Measurements from ENCODE around the gene PAX8.

PAX8 gene

DNA sequence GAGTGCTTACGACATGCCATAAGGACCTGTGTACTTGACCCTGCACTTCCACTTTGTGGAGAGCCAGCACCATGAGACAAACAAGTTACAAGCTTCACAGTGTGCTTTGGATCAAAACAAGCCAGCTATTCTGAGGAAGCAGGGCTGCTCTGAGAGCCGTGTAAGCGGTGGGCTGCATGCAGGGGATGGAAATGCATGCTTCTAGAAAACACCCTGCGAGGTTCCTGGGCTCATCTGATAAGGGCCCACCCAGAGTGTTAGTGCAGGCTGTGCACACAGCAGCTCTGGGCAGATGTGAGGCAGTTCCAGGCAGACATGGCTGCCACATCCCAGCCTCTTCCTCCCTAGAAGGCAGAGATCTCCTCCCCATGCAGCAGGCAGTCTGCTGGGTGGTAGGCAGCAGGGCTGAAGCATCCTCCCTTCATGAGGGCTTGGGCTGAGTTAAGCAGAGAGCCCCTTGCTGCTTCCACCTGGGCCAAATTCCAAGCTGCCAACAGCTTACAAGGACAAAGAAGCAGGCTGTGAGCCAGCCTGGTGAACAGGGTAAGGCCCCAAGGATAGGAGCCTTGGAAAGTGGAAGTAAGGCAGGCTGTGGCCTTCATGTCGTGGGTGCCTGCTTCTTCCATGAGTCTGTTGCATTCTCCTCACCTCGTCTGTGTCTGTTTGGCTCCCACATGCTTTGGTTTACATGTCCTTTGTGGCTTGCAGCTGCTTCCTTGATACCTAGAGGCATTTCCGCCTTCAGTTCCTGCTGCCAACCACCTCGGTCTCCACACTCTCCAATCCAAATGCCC is 97.3 kb downstream of the PAX8 start:
- FAIRE-seq = no peak

DNA sequence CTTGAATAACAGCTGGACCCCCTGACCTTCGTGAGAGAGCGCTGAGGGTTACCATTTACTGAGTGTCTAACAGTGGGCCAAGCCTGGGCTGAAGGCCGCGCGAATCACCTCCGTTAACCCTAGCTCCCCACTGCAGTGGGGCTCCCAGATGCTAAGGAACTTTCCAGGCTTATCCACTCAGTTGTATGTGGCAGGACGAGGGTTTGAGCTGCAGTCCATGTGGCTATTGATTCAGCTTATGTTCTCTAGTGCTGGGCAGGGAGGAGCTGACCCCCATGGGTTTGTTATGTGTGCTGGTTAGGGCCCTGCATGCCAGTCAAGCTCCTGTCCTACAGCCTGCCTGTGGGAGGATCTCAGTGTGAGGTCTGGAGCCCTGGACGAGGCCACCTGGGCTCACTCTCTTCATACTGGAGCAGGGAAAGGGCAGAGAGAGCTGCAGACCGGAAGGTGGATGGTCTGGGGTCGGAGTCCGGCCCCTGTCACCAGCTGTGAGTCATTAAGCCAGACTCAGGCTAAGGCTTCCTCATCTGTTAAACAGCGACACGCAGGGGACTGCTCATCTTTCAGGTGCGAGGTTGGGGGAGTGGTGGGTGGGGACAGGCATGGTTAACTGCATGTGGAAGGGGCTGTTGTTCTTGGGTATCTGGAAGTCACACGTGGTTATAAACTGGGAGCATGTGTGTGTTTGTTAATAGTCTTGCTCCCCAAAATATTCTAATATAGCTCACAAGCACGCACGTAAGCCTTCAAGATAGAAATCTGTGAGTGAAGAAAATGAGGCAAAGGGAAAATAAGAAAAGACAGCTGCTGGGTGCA is 98.4 kb downstream of the PAX8 start:
- no peak for FAIRE-seq

DNA sequence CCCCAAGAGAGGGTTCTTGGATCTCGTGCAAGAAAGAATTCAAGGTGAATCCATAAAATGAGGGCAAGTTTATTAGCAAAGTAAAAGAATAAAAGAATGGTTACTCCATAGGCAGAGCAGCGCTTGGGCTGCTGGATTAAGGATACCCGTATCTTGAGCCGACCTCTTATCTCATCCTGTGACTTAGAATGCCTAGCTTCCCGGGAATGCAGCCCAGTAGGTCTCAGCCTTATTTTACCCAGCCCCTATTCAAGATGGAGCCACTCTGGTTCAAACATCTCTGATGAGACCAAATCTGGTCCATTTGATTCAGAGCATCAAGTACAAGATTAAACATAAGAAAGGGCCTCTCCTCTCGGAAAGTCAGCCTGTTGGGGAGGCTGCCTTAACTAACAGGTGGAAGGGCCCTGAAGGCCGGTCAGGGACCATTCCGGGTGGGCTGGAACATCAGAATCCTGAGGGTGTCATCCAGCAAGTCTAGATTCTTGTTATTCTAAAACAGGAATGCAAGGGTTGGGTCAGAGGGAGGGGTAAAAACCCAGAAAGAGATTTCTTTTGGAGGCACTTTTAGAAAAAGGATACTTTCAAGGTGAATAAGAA is 99.2 kb downstream of the PAX8 start:
- no peak for FAIRE-seq

DNA sequence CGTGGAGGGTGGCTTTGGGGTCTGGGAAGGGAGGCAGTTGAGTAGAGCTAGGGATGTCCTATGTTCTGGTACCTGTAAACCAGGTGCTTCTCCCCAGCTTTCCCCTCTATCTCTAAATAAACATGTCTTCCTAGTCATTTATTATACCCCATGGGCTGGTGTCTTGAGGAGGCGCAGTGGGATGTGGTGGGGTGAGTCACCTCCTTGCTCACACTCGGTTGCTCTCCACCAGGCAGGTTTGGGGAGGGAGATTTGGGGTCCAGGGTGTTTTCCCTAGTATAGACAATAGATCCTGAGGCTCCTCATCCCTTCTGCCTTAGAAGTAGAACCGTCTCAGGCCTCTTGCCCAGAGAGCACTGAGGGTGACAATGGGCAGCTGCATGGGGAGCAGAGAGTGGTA is 99.8 kb downstream of the PAX8 start:
- FAIRE-seq = no peak

DNA sequence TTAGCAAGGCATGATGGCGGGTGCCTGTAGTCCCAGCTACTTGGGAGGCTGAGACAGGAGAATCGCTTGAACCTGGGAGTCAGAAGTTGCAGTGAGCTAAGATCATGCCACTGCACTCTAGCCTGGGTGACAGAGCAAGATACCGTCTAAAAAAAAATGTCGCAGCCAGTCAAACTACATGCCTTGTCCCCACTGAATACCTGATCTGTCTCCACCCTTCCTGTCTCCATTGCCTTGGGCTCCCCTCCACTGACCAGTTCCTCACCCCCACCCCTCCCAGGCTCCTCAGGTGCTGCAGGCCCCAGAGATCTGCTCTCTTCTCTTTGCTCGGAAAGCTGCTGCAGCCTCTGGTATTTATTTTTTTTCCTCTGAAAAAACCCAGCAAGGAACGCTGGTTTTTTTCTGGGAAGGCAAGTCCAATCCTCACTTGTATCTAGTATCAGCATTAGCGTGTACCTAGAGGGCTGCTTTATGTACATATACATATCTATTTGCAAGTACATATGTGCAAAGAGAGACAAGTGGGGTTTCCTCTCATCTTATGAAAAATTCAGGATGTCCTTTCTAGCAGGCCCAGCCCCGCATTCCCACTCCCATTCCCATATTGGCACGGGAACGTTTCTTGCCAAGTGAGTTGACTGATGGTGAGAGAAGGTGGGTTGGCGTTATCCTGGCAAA is 100.5 kb downstream of the PAX8 start:
- FAIRE-seq = no peak

DNA sequence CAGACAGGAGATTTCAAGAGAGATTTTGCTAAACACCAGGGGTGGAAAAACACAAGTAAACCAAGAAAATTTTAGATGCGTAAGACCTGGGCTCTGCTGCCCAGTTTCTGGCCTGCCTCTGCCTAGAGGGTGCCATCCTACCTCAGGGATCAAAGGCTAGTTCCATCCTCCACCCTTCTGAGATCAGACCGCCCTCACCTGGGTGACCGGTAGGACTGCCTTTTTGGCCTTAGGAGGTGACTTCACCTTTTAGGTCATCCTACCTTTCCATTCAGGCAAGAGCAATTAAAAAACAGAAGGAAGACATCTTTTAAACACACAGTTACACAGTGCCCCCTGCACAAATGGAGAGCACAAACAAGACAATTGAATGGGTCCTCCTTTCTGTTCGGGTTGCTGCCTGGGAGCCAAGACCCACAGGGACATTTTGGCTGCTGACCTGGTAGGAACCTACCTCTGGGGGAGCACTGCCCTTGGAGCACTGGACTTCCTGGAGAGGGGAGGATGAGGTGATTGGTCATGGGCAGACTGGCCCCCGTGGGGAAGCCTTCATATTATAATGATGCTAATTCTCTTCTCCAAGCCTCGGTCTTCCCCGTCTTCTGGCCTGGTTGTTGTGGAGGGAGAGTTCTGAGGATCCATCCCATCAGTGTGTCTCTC is 101.9 kb downstream of the PAX8 start:
- no peak for FAIRE-seq

DNA sequence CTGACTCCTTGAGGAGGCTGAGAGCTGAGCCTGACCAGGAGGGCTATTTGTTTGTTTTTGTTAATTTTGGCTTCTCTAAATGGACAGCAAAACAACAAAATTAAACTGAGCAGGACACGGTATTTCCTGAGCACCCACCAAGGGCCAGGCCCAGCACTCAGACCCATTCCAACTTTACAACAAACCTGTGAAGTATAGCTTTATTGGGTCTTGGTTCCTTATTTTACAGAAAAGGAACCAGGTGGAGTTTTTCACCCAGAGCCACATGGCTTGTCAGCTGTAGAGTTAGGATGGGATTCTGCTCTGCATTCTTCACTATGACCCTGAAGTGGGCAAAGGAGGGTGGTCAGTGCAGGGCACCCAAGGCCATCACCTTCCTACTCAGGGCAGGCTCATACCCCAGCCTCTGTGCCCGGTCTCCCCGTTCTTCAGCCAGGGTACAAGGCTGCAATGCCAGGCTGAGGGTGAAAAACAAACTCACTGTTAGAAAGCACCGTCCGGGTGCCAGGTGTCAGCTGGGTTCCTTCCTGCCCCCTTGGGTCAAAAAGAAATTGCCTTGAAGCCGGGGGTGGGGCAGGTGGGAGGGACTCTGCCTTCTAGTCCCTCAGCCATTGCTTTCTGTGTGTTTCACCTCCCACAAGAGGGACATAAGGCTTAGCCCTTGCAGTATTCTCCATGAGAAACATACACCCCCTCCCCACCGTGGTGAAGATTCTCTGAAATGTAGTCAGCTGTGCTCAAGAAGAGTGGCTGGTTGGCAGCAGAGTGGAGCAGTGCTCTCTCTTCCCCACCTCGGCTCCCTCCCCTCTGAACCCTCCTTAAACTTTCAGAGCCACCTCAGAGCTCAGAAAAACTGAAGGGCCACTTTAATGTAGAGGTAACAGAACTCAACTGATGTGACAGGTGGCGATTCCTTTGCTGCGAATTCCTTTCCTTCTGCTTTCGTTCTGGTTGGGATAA is 102.7 kb downstream of the PAX8 start:
- no peak for FAIRE-seq

DNA sequence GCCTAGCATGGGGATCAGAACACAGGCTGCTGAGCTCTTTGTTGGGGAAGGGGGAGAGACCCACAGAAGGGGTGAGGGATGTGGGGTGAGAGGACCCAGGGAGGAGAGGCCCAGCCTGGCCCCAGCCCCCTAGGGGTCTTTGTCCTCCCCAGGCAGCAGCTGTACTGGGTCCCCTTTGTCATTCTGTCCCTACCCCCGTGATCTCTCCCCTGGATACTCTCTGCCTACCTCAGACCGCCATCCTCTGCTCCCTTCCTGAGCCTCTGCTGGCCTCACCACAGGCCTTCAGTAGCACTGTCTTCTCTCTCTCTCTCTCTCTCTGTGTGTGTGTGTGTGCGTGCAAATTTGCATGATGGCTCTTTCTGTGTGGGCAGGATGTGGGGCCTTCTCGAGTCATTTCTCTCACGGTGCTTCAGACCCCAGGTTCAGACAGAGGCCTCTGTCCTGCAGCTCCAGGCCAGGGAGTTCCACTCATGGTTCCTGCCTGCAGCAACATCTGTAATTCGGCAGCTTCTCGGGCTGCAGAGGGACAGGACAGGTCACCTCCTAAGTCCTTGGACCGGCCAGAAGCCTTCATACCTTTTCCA is 103.6 kb downstream of the PAX8 start:
- FAIRE-seq = no peak

DNA sequence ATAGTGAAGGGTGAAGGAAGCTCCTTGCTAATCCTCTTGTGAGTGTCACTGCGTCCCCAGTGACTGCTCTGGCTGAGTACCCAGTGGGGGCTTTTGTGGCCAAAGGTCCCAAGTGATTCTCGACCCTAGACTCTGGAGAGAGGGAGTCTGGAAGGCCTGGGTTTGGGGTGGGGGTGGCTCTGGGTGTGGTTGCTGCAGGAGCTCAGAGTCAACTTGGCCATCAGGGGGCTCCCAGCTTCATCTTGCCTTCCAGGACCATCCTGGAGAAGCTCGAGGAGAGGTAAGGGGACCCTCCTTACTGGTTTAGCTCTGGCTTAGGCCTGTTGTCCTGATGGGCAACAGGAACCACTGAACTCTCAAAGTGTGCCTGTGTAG is 104.4 kb downstream of the PAX8 start:
- no peak for FAIRE-seq

DNA sequence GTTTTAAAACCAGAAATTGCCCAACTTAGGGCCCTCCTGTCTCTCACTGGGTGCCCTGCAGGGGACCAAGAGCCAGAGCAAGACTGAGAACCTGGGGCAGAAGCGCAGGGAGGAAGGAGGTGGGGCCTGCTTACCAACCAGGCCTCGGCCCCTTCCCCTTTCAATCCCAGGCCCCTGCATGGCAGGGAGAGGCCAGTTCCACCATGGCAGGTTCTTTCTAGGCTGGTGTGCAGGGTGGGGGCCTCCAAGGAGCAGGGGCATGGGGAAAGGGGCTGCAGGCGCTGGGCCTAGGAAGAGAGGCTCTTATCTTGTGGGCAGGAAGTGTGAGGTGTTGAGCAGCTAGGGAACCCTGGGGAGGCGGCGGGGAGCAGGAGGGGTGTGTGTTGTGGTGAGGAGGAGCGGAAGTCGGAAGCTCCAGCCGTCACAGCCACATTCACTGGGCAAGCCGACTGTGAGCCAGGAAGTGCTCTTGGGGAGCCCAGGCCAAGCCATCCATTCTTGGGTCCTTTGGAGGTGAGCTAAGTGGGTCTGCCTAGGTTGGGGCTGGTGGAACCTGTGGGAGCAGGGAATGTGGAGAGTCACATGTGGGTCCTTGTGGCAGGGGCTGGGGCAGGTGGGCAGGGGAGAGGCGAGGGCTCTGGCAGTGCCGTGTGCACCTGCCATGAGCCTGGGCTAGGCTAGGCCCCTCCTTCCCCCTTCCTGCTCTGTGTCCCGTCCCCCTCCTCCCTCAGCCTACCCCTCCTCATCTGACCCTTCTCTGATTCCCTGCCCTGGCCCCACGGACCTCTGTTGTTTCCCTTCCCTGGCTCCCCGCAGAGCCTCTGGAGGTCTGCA is 105.0 kb downstream of the PAX8 start, which contains the start of gene PSD4:
Gene PSD4 (plus strand): TSS at position 430 of the 834 bp plus-strand sequence. CDS start 8,486 bp downstream, outside the sequence.
- FAIRE-seq = no peak

DNA sequence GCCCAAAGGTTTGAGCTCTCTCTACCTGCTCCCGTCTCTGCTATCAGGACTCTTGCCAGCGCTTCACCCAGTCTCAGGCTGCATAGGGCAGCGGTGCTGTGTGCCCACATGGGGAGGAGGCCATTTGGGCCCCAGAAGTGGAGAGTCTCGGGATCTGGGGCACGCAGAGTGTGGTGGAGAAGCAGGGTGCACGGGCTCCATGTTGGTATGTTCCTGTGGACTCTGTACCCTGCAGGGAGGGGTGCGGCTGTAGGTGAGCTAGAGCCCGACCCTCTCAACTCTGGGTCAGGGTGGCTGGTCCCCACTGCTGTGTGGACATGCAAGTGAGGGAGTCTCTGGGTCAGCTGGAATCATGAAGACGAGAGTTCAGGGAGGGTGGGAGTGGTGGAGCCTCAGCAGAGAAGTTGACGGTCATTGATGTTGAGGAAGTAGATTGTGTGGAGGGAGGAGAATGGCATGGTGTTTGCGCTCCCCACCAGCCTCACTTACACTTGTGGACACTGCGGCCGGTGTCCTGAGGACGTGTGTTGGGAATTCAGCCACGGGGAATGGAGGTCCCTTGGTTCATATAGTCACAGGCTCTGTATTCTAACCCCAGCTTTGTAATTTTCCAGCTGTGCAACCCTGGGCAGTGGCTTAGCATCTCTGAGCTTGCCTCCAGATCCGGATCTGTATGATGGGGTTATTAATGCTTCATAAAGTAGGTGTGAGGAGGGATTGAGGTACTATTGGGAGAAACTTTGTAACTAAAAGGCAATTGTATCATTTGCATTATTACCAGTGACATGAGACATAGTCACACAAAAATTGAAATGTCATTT is 105.8 kb downstream of the PAX8 start:
- no peak for FAIRE-seq

DNA sequence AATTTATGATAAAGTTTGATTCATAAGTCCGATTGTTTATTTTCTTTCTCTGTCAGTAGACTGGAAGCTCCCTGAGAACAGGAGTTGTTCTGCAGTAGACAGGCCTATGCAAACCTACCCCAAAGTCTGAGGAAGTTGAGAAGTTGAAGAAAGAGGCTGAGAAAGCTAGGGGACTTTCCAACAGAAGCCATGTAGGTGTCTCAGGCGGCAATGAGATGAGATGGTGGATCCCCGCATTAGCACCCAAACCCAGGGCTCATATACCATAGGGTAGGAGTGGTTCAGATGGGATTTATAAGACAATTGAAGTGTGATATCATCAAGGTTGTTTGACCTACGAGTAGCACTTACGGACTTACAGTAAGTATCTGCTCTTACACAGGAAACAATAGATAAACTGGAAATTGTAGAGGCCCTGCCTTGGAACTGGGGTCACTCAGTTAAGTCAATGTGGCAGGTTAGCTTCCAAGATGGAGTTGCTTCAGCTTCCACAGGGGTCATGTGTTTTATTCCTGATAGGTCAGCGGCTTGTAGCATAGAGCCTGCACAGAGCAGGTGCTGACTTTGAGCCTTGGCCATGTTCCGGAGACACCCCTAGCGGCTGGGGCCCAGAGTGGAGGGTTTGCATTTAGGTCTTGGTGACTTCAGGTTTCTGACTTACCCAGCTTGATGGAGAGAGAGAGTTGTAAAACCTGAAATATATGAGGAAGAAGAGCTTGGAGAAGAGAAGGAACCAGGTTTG is 107.2 kb downstream of the PAX8 start:
- no peak for FAIRE-seq

DNA sequence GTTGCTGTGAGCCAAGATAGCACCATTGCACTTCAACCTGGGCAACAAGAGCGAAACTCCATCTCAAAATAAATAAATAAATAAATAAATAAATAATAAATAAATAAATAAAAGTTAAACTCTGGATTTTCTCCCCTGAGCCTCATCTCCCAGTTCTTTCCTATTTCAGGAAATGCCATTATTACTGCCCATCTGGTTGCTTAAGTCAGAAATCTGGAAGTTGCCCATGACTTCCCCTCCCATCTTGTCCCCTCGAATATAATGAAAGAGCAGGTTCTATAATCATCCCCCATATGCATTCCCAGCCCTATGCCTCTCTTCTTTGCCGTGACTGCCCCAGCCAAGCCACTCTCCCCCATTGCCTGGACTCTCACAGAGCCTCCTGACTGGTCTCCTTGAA is 109.1 kb downstream of the PAX8 start:
- no peak for FAIRE-seq

DNA sequence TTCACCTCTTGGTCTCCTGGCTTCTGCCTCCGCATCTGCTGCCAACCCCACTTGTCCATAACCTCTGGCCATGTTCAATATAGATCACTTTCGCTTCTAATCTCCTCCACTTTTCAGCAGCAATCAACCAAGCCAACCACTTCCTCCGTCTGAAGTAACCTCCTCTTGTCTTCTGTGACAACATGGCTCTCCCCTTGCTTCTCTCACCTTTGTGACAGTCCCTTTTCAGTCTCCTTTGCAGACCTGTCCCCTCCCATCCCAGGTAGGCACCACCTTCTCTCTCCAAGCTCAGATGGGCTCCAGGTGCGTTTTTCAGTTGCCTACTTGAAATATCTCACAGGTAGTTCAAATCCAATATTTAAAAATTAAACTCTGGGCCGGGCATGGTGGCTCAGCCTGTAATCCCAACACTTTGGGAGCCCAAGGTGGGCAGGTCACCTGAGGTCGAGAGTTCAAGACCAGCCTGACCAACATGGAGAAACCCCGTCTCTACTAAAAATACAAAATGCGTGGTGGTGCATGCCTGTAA is 109.7 kb downstream of the PAX8 start:
- no peak for FAIRE-seq

DNA sequence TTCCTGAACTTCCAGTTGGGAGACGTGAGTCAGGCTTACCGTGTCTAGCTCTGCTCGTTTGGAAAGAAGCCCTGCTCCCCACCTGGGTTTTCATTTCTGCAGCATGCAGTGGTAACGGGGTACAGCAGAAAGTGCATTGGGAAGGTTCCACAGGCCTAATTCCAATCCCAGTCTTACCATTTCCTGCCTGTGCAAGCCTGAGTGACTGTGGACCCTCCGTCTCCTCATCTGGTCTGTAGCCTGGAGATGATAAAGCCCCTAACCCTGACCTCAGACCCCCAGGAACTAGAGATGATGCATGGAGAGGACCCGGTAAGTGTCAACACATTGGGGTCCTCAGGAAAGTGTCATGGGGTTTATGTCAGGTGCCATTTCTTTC is 110.8 kb downstream of the PAX8 start:
- FAIRE-seq = no peak

DNA sequence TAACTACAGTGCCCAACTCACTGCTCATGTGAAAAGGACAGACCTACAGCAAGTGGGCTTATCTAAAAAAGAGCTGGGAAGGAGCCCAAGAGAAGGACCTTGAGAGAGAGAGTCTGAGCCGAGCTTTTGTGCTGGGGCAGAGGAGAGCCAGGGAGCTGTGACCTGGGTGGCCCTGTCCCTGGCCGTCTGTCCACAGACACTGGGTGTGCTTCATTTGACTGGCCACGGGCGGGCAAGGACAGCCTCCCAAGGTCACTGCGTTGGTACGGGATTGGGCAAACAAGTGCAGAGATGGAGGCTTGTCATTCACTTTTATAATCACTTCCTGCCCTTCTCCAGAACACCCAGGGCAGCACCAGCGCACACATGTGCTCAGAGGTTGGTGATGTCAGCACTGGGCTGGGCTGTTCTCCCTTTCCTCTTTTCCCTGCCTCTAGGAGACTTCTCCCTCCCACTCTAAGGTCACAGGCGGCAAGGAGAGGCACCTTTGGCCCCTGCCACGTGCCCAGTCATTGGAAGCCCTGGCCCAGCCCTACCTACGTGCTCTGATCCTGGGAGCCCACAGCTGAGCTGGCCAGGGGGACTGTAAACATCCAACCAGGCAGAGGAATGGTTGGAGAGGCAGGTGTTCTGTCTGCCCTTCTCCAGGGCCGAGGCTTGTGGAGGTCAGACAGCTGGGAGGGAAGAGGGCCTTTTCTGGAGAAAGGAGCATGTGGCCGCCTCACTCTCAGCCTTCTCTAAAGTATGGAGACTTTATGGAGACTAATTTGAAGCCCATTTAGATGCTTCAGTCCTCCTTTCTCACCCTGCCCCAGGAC is 111.4 kb downstream of the PAX8 start:
- no peak for FAIRE-seq

DNA sequence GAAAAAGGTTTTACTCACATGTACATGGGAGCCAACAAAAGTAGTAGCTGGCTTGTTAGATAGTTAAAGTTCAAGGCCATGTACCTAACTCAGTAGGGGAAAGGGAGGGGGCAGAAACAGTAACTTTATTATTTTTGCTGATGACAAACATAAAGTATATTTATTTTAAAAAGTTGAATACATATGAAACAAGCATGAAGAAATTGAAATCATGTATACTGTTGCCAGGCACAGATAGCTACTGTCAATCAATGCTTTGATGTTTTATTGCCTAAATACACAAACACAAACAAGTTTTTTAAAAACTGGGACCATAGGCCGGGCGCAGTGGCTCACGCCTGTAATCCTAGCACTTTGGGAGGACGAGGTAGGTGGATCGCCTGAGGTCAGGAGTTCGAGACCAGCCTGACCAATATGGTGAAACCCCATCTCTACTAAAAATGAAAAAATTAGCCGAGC is 112.5 kb downstream of the PAX8 start:
- FAIRE-seq = no peak
